ENCODE data around the gene USF1. TPM values are rescaled to one million over a fixed set of nuclear protein-coding genes. Genes with fewer than 3 reads are reported as not detected.
A peak's percentile ranks its signal among the peaks of the same experiment; 100 is the strongest.

The USF1 gene
- total and polyA plus RNA-seq, 4 donors, result 67.5 to 95.1 (median 73.5) TPM

- H3K27ac ChIP-seq (ENCODE audit: low read depth in 1 of 2, low read length in 1 of 2), result peak overlapping the region in 1 of 2 donors; percentile 15
- ATAC-seq (ENCODE audit: insufficient read depth, low FRiP score) (no peak), DNase-seq (no peak)
- TF ChIP-seq CTCF (IDR thresholded peaks at IDR 0.05; ENCODE audit: control extremely low read depth, extremely low read depth), result no peak
- no peaks in the 10 kb centered on the region for H3K36me3 ChIP-seq (ENCODE audit: control insufficient read depth in 4 of 4, insufficient read depth in 4 of 4, low read length in 4 of 4)
- H3K4me1 ChIP-seq (ENCODE audit: control insufficient read depth in 5 of 5, insufficient read depth in 5 of 5, low read length in 5 of 5), result peaks cover 0 to 13% (median 8%) of the 10 kb centered on the region in 5 donors
- H3K27me3 ChIP-seq (ENCODE audit: control insufficient read depth in 3 of 3, insufficient read depth in 3 of 3, low read length in 2 of 3), result peaks cover 0 to 22% (median 21%) of the 10 kb centered on the region in 3 donors
- WGBS, 2 donors, result 63 to 86% methylated on average over 2 of the region's 2 CpGs
- H3K9ac ChIP-seq (ENCODE audit: insufficient read depth in 1 of 2, low read length in 2 of 2), result no peak overlapping the region
- no peak overlapping the region for H3K4me3 ChIP-seq
- H3K9me3 ChIP-seq (ENCODE audit: control insufficient read depth in 4 of 4, insufficient read depth in 3 of 4, low read length in 3 of 4), result no peaks in the 10 kb centered on the region
Observed at GRCh38 chr1:161021970-161022353, 23.8 kb downstream of the USF1 start.

GRCh38 chr1:161021165-161021969, 24.4 kb downstream of the USF1 start:
- TF ChIP-seq CTCF (IDR thresholded peaks at IDR 0.05; ENCODE audit: control extremely low read depth, extremely low read depth), result no peak
- Histone ChIP-seq H3K27me3 (ENCODE audit: control insufficient read depth in 3 of 3, insufficient read depth in 3 of 3, low read length in 2 of 3) (peaks cover 0 to 22% (median 21%) of the 10 kb centered on the region in 3 donors), H3K4me3 (peak overlapping the region; percentile 49), H3K27ac (ENCODE audit: low read depth in 1 of 2, low read length in 1 of 2) (peak overlapping the region in 1 of 2 donors; percentile 15), H3K4me1 (ENCODE audit: control insufficient read depth in 5 of 5, insufficient read depth in 5 of 5, low read length in 5 of 5) (peaks cover 0 to 13% (median 8%) of the 10 kb centered on the region in 5 donors), H3K36me3 (ENCODE audit: control insufficient read depth in 4 of 4, insufficient read depth in 4 of 4, low read length in 4 of 4) (no peaks in the 10 kb centered on the region), H3K9ac (ENCODE audit: insufficient read depth in 1 of 2, low read length in 2 of 2) (peak overlapping the region; percentile 92 to 95), H3K9me3 (ENCODE audit: control insufficient read depth in 4 of 4, insufficient read depth in 3 of 4, low read length in 3 of 4) (no peaks in the 10 kb centered on the region)
- ATAC-seq (ENCODE audit: insufficient read depth, low FRiP score), result peak; percentile 86
- DNase-seq, result peak; percentile 78 to 93 (median 92)
- WGBS, 2 donors, result 13 to 14% methylated on average over 34 of the region's 34 CpGs

- Histone ChIP-seq H3K27ac (ENCODE audit: low read depth in 1 of 2, low read length in 1 of 2) (peak within 1 kb of the TSS; percentile 39 to 95), H3K4me3 (peak within 1 kb of the TSS; percentile 49), H3K4me1 (ENCODE audit: control insufficient read depth in 5 of 5, insufficient read depth in 5 of 5, low read length in 5 of 5) (peaks cover 0 to 13% (median 8%) of the 10 kb centered on the region in 5 donors), H3K36me3 (ENCODE audit: control insufficient read depth in 4 of 4, insufficient read depth in 4 of 4, low read length in 4 of 4) (no peaks in the 10 kb centered on the region), H3K9me3 (ENCODE audit: control insufficient read depth in 4 of 4, insufficient read depth in 3 of 4, low read length in 3 of 4) (no peaks in the 10 kb centered on the region), H3K9ac (ENCODE audit: insufficient read depth in 1 of 2, low read length in 2 of 2) (peak within 1 kb of the TSS; percentile 92 to 95), H3K27me3 (ENCODE audit: control insufficient read depth in 3 of 3, insufficient read depth in 3 of 3, low read length in 2 of 3) (peaks cover 0 to 22% (median 21%) of the 10 kb centered on the region in 3 donors)
- ATAC-seq (ENCODE audit: insufficient read depth, low FRiP score) (peak; percentile 29), DNase-seq (peak; percentile 47 to 61 (median 48))
- 1% methylated on average over 36 of the region's 36 CpGs for WGBS, 2 donors
- no peak for TF ChIP-seq CTCF (IDR thresholded peaks at IDR 0.05; ENCODE audit: control extremely low read depth, extremely low read depth)
Observed at GRCh38 chr1:161020509-161021164, 25.1 kb downstream of the USF1 start, which contains the start of gene F11R. Gene F11R (minus strand): TSS chr1:161021152. CDS start chr1:161021073, 79 bp downstream.

Measured in lung (tissue), 12 donors.